Spleen (tissue), 7 donors: ENCODE results near the gene NOTCH1.

ENCODE experiments used
- POLR2A ChIP-seq, 3 donors: fragments of 450-650 bp; IDR thresholded peaks; one replicate each; pipeline ENCODE4 v1.5.1; 2017; ENCODE audit warnings: antibody characterized with exemption in 3 of 3, mild to moderate bottlenecking in 1 of 3
- POLR2AphosphoS5 ChIP-seq, 3 donors: sonication (generic); formaldehyde crosslinking; IDR thresholded peaks; one replicate each; pipeline ENCODE4 v1.5.1; 2017; ENCODE audit warnings: antibody characterized with exemption in 3 of 3
- TF ChIP-seq, protein P1 (sequence below), 11 experiments: fragments of 200-600 bp in 7 of 11; fragments of 450-650 bp in 4 of 11; sonication (generic) in 4 of 11; IDR thresholded peaks in 8 of 11; conservative IDR thresholded peaks in 3 of 11; 1 replicate in 7 of 11; 2 replicates in 4 of 11; pipeline versions ENCODE4 v1.4.0 to v1.8.0; 2016 to 2021; ENCODE audit warnings: antibody characterized with exemption in 11 of 11, inconsistent platforms in 4 of 11, mild to moderate bottlenecking in 1 of 11
- donor health status: DM: no; HTN: no; CAD: no; lungs with moderate emphysema.
- donor health status: DM: no; HTN: no; CAD: no.
- donor health status: DM: no; HTN: no; CAD: no.

DNA sequence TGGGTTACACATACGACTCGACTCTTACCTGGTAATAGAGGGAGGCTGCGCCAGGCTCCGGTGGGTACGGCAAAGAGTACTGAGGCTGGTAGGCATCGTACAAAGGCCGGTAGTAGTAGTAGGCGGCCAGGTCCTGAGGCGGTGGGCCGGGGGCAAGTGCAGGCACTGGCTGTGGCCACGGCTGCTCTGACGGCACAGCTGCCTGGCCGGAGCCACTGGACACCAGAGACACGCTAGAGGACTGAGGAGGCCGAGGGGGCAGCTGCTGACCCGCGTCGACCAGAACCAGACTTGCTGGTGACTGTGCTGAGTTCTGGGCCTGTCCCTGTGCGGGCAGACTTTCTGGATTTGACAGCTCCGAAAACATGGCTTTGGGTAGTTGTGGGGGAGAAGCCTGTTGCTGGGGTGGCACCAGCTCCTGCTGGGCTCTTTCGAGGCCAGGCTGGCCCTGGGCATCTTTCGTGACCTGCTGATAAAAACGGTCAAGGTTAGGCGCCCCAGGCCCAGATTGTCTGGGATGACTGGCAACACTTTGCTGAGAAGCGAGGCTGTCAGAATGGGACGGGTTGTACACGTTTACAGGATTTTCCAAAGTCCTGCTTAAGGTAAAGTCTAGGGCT is 71.7 kb downstream of the NOTCH1 start:
- TF ChIP-seq, protein P1, sequence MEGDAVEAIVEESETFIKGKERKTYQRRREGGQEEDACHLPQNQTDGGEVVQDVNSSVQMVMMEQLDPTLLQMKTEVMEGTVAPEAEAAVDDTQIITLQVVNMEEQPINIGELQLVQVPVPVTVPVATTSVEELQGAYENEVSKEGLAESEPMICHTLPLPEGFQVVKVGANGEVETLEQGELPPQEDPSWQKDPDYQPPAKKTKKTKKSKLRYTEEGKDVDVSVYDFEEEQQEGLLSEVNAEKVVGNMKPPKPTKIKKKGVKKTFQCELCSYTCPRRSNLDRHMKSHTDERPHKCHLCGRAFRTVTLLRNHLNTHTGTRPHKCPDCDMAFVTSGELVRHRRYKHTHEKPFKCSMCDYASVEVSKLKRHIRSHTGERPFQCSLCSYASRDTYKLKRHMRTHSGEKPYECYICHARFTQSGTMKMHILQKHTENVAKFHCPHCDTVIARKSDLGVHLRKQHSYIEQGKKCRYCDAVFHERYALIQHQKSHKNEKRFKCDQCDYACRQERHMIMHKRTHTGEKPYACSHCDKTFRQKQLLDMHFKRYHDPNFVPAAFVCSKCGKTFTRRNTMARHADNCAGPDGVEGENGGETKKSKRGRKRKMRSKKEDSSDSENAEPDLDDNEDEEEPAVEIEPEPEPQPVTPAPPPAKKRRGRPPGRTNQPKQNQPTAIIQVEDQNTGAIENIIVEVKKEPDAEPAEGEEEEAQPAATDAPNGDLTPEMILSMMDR (IDR thresholded peaks at IDR 0.05 in 8 of 11, conservative IDR thresholded peaks at IDR 0.05 in 3 of 11): no peak
- TF ChIP-seq POLR2AphosphoS5 (IDR thresholded peaks at IDR 0.05) (peak in 2 of 3 donors; percentile 33 to 72), POLR2A (IDR thresholded peaks at IDR 0.05) (no peak)
